Hematopoietic multipotent progenitor cell treated with erythropoietin and hydrocortisone succinate and interleukin-3 and kit ligand, for 8 days (in vitro differentiated cells): ENCODE measurements around the gene GPAT2.
A peak's percentile ranks its signal among the peaks of the same experiment; 100 is the strongest.
"Not testable (repeated sequence)": the region's sequence is repeated elsewhere in the genome, so short reads cannot be mapped to it uniquely, and the experiment has no call there.

Source experiments
- DNase-seq: peaks from one replicate; pipeline ENCODE4 v3.0.0-alpha.2; 2015

Gene GPAT2

DNA sequence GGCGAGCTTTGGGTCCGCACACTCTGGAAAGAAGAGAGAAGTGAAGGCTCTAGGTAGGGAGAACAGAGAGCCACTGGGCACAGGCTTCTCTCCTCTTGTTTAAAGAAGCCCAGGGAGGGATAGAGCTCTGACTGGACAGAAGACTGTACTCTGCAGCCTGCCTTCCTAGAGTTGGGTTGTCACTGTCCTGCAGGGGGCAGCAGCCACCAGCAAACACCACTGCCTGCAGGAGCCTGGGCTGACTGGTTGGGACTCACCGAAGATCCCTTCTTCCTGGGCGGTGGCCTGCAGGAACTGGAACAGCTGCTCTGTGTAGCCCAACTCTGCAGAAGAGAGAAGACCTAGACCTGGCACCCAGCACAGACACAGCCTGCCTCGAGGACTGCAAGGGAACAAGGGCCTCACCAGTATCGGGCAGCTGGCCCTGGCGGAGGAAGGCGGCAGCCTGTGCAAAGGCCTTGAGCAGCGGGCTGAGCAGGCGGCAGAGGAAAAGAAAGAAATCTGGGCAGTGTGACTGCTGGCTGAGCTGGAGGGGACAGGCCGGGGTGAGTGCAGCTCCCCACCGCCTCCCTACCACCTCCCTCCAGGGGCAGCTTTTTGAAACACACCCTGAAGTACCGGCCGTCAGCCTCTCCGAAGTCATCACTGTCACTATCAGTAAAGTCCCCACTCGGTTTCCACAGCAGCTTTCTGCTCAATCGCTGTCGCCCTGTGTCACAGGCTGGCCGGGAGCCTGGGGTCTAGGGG is 11.8 kb downstream of the GPAT2 start:
- peak; percentile 79 for DNase-seq

DNA sequence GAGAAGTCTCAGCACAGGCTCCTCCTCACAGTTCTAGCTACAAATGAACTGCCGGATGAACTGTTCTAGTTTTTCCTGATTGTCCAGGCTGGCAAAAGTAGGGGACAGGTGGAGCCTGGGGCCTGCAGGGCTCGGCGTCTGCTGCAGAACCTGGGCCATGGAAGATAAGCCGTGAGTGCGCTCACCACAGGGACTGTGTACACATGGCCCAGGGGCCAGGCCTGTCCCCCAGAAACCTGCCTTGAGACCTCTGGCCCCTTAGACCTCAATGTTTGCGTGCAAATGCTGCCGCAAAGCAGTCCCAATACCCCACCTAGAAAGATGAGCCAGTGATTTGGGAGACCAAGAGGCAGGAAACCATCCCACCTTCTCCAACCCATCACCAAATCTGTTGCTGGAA is 12.6 kb downstream of the GPAT2 start:
- not testable (repeated sequence) for DNase-seq

DNA sequence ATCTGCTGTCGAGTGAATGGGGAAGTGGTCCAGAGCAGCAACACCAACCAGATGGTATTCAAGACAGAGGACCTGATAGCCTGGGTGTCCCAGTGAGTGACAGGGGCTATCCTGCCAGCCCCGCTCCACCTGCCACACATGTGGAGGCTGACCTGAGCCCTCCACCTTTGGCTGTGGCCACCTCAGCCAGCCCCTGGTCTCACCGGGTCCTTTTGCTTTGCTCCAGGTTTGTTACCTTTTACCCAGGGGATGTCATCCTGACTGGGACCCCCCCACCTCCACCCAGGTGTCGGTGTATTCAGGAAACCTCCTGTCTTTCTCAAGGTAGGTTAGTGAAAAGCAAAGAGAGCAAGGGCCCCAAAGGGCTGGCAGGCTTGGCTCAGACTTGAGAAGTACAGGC is 13.6 kb downstream of the GPAT2 start:
- DNase-seq = not testable (repeated sequence)

DNA sequence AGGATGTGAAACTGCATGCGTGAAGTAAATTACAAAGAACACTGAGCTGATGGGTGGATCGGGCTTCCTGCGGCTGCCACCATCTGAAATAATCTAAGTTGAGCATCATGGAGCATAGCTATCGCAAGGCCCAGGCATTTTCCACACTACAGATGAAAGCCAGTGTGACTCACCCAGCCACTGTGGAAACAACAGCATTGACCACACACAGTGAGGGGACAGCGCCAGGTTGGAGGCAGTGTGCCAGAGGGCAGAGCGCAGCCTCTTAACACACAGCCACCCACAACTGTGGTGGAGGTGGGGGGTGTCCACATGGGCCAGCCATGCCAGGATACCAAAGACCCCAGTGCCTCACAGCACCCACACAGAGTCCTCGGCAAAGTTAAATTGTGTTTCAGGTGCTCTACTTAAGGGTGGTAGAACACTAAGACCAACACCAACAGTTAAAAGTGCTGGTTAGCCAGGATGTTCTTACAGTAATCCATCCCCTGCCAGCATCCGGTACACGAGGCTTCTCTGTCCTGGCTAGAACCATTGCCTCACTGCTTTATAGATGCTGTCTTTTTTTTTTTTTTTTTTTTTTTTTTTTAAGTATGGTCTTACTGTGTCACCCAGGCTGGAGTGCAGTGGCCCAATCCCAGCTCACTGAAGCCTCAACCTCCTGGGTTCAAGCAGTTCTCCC is 14.7 kb downstream of the GPAT2 start:
- DNase-seq = not testable (repeated sequence)

DNA sequence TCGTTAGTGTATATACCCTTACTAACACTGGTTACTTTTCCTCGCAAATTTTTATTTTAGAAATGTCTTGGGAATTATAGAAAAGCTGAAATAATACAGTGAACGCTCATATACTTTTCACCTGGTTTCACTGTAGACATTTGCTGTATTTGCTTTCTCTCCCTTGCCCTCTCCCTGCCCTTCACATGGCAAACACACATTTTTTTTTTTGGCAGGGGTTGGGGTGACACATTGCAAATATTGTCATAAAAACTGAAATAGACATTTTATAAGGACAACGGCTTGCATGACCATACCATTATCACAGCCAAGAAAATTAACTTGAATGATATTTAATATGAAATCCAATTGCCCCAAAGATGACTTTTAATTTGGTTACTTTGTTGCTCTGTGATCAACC is 18.4 kb downstream of the GPAT2 start:
- DNase-seq = not testable (repeated sequence)

DNA sequence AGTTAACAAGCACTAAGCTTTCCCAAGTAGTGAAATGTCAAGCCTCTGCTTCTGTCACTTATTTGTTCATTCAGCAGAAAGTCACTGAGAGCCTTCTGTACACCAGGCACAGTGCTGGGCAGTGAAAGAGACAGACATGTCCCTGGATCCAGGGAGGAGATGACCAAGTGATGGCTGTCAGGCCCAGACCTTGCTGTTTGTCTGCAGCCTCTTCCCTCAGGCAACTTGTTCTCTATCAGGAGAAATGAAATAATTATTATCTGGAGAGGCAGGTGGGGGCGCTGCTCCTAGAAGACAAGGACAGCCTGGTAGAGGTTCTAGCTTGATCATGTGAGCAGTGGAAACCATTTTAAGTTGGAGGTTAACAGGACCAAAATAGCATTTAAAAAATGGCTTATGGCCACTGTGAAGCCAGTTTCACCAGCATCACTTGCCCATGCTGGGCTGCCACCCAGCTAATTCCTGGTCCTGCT is 21.9 kb downstream of the GPAT2 start:
- DNase-seq = peak; percentile 29

DNA sequence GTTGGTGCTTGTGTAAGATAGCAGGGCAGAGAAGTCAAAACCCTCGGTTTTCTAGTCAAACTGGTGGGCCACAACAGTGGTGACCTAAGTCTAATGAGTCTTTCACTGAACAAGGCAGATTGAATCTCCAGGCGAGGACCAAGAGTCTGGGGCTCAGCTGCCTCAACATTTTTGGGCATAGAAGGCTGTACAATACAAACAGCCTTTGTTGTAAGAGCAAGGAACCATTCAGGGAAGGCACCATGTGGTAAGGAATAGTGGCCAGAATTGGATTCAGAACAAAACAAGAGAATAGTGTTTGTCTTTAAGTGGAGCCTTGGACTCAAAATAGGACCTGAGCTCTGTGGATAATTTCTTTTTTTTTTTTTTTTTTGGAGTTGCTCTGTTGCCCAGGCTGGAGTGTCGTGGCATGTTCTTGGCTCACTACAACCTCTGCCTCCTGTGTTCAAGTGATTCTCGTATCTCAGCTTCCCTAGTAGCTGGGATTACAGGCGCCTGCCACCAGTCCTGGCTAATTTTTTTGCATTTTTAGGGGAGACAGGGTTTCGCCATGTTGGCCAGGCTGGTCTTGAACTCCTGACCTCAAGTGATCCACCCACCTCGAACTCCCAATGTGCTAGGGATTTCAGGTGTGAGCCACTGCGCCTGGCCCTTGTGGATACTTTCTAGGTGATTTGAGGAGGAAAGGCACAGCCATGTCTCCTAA is 22.5 kb downstream of the GPAT2 start:
- not testable (repeated sequence) for DNase-seq

DNA sequence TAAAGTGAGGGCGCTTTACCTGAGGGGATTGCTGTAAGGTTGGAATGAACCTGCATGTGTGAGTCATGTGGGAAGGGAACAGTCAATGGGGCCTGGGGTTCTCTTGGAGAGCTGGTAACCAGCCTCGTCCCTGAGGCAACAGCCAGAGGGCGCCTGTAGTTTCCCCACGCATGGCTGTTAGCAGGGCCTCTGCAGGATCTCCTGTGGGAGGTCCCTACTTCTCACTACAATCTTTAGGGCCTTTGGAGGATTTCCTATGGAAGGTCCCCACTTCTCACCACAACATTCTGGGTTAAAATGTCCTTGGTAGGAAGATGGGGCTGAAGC is 23.6 kb downstream of the GPAT2 start:
- DNase-seq = peak; percentile 63

DNA sequence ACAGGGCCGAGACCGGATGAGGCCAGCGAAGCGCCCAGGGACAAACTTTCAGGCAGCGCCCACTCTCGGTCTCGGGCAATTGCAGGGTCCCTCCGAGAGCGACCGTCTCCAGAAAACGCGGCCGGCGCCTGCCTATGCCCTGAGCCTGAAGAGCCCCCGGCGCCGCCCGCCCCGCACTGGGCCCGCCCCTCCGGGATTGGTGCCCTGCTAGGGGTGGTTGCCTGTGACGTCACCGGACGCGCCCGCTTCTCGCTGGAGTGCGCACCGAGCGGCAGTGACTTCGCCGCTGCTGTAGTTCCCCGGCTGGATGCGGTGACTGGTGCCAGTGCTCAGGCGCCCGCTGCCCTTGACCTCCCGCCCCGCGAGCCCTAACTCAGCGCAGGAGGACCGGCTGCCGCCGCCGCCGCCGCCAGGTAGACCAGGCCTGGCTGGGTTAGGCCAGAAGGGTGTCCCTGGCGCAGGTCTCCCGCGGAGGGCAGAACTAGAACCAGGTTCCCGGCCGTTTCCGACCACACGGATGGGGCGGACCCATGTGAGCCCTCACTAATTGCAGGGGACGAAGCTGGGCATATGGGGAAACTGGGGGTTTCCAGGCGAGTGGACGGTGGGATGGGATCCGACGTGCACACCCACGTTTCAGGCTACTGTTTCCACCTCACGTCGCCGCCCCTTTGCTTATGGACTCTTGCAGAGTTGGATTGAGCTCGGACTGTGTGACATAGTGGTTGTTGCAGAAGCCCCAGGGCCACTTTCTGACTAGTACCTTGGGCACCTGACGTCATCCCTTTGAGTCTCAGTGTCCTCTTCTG is 24.2 kb downstream of the GPAT2 start:
- DNase-seq = peak; percentile 90

DNA sequence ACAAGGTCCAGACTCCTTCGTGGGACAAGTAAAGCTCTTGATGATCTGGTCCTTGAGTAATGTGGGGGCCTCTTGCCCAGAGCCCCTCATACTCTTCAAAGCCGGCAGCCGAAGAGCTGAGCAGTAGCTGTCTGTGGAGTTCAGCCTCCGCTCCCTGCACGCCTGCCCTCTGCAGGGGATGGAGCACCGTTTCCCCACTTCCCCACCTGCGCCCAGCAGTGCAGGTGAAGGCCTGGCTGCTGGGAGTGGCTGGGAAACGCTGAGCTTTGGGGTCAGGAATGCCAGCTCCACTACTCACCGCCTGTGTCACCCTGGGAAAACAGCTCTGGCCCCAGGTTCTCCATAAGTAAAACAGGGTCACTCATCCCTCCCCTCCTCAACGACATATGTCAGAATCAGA is 24.9 kb downstream of the GPAT2 start:
- not testable (repeated sequence) for DNase-seq

DNA sequence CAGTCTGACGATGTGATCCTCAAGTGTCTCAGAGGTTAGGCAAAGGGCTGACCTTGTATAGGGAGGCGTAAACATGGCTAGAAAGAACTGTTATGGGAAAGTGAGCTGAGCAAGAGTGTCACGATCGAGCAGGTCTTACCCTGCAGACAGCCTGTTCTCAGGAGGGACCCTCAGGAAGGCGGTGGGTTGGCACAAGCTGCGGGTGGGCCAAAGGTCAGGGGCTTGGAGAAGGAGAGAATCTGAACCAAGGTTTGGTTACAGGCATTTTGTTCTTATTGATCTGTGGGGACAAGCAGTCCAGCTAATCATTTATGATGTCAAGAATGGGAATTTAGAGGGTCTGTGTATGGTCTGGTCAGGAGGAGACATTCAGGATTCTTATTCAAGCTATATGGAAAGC is 26.7 kb downstream of the GPAT2 start:
- not testable (repeated sequence) for DNase-seq

DNA sequence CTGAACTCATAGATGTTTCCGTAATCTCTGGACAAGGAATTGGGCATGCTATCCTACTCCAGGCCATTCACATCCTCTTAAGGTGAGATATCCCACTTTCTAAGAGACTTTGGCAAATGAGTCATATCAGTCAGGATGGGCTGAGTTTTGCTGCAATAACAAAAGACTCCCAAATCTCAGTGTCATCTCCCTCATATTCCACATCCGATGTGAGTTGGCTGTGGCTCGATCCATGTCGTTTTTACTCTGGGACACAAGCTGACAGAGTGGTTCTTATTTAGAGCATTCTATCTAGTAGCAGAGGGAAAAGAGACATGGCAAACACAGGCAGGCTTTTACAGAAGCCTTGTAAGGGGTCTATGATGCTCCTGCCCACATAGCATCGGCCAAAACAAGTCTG is 28.5 kb downstream of the GPAT2 start:
- DNase-seq = not testable (repeated sequence)

DNA sequence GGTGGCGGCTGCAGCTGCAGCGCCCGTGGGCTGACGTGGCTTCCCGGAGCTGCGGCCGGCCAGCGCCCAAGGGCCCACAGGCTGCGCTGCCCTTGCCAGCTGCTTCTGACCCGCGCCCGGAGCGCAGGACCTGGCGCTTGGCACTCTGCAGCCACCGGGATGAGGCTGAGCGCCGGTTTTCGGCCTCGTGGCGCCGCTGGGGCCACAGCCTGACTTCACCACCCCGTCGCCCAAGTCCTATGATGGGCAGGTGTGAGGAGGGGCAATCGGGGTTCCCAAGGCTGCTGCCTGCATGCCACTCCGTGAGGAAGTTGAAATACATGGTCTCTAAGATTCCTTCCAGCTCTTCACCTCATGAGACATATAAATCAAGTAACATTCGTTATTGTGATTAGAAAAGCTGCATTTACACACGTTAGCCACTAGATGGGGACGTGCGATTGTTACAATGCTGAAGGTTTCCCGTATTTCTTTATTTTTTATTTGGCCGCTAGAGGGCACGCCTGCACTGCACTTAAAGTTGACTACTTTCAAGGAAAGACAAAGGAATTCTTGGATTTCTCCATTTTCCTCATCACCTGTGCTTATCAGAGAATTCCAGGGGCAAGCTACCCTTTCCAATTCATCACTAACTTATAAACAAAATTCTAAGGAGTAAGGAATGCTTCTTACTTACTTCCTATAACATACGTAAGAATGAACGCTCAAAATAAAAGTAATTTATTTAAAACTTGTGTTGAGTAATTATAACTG is 42.0 kb downstream of the GPAT2 start:
- DNase-seq = peak; percentile 60

DNA sequence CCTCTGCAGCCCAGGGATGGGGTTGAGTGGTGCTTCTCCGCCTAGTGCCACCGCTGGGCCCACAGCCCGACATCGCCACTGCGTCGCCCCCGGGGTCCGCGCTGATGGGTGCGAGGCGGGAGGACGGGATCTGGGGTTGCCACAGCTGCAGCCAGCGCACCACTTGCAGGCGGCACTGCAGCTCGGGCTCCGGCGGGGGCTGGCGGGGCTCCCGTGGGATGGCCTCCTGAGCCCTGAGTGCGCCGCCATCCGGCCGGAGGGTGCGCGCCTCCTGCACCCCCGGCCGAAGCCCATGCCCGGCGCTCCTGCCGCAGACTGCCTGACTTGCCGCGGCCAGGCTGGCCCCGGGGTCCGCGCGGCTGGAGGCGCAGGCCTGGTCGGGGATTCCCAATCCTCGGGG is 42.6 kb downstream of the GPAT2 start:
- DNase-seq = not testable (repeated sequence)

DNA sequence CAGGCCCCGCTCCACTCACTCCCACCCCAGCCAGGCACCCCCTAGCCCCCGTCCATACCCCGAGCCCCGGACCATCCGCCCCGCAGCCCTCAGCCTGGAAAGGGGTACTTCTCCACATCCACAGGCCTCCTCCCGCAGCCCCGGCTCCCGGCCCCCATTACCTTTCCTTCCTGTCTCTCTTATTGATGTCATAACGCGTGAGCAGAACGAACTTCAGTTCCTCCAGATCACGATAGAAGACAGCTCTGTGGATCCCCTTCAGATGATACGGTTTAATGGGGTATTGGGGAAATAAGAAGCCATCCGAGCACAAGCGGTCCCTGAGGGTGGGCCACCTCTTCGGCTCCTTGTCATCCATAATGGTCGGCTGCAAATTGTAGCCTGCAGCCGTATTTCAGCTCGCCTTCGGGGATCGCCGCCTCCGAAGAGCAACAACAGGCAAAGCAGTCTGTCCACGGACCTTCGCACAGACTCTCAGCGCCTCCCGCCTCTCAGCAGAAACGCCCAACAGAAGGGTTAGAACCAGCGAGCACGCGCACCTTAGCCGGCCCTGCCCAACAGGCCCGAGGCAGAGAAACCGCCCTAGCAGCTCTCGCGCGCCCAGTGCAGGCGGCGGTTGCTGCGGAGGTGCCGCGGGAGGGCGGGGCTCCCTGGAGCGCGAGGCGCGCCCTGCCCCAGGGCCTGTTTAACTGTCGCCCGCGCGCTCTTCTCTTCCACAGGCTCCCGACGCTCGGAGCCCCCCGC is 43.2 kb downstream of the GPAT2 start, which contains the start of gene ANKRD36C:
ANKRD36C (minus strand) TSS at position 474 of the 744 bp plus-strand sequence; CDS start at position 358, 116 bp downstream.
- peak; percentile 48 for DNase-seq

DNA sequence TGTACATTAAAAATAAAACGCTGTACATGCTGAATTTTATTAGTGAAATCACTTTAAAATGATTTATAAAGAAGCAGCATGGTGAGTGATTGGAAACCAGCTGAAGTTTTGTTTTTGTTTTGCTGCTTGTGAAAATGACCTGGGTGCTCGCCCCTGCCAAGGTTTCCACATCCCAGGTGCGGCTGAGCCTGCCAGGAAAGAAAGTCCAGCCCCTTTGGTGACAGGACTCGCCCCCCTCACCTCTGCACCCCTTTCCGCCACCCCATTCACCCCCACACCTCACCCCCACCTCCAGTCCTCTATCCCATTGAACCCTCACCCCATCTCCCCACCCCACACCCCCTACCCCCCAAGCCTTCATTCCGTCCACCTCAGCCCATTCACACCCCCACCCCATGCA is 43.8 kb downstream of the GPAT2 start:
- DNase-seq = not testable (repeated sequence)
